PC-3 (cell line): ENCODE measurements around the gene RCCD1.
"Not testable (repeated sequence)": the region's sequence is repeated elsewhere in the genome, so short reads cannot be mapped to it uniquely, and the experiment has no call there.

Experiments
- CTCF ChIP-seq: fragments of 300-600 bp; sonication (generic); conservative IDR thresholded peaks from 2 replicates; pipeline ENCODE4 v1.5.1; 2017; ENCODE audit warnings: antibody characterized with exemption, low read depth, mild to moderate bottlenecking, low read length
- EZH2 ChIP-seq: fragments of 300-600 bp; sonication (generic); IDR thresholded peaks from one replicate; pipeline ENCODE4 v1.6.1; 2017; ENCODE audit warnings: antibody characterized with exemption, mild to moderate bottlenecking, low read length; ENCODE audit not compliant: unreplicated experiment
- EZH2phosphoT487 ChIP-seq: fragments of 300-600 bp; sonication (generic); IDR thresholded peaks from 2 replicates; pipeline ENCODE4 v1.6.1; 2018; ENCODE audit warnings: mild to moderate bottlenecking, antibody characterized with exemption, low read length, borderline replicate concordance

GRCh38 chr15:90928106-90928505 is 26.6 kb upstream of the RCCD1 start:
- TF ChIP-seq CTCF, EZH2phosphoT487, EZH2: not testable (repeated sequence)
